PC-3 (cell line): ENCODE measurements around the gene NCOR2. TPM values are rescaled to one million over a fixed set of nuclear protein-coding genes. Genes with fewer than 3 reads are reported as not detected.

ENCODE experiments used
- ATAC-seq: fragments of 200-7000 bp; cut with Tn5 transposase; 2 replicates; pipeline ENCODE4 v1.9.1; 2020; ENCODE audit warnings: mild to moderate bottlenecking, moderate library complexity
- BruUV-seq: library from RNA; stranded (reverse); fragments of 400-500 nt; replicated peaks from 2 replicates; lab custom pipeline; 2021; lab: Mats Ljungman, UMichigan
- CTCF ChIA-PET: fragments of 300-600 bp; sonication (Branson Sonifier 250); formaldehyde crosslinking; loops from one replicate; lab custom pipeline; 2022; ENCODE audit warnings: antibody characterized with exemption; lab: Charles Lee
- POLR2A ChIA-PET: fragments of 300-600 bp; sonication (Branson Sonifier 250); formaldehyde crosslinking; loops from one replicate; lab custom pipeline; 2022; ENCODE audit warnings: antibody characterized with exemption; ENCODE audit not compliant: unreplicated experiment; lab: Charles Lee
- DNase-seq: peaks from one replicate; pipeline ENCODE4 v3.0.0-alpha.2; 2015
- H2AFZ ChIP-seq: fragments of 300-600 bp; sonication (generic); 2 replicates; pipeline ENCODE4 v1.6.0; 2016; ENCODE audit warnings: antibody characterized with exemption, low read length
- H3F3A ChIP-seq: fragments of 300-600 bp; sonication (generic); one replicate; pipeline ENCODE4 v1.6.0; 2017; ENCODE audit warnings: antibody characterized with exemption, low read length, control low read depth, mild to moderate bottlenecking; ENCODE audit not compliant: unreplicated experiment
- H3K27ac ChIP-seq: fragments of 300-600 bp; sonication (generic); 2 replicates; pipeline ENCODE4 v1.5.1; 2016; ENCODE audit warnings: mild to moderate bottlenecking, low read length
- H3K27me3 ChIP-seq: fragments of 300-600 bp; sonication (generic); 2 replicates; pipeline ENCODE4 v1.6.1; 2016; ENCODE audit warnings: low read length, mixed read lengths
- H3K36me3 ChIP-seq: fragments of 300-600 bp; sonication (generic); 2 replicates; pipeline ENCODE4 v1.6.1; 2016; ENCODE audit warnings: low read depth, mixed run types, low read length, mixed read lengths
- H3K4me1 ChIP-seq: fragments of 300-600 bp; sonication (generic); 2 replicates; pipeline ENCODE4 v1.5.1; 2016; ENCODE audit warnings: low read length; ENCODE audit not compliant: insufficient read depth
- H3K4me2 ChIP-seq: fragments of 300-600 bp; sonication (generic); 2 replicates; pipeline ENCODE4 v1.6.0; 2016; ENCODE audit warnings: low read length
- H3K4me3 ChIP-seq: fragments of 300-600 bp; sonication (generic); 2 replicates; pipeline ENCODE4 v1.5.1; 2016; ENCODE audit warnings: mild to moderate bottlenecking, low read length, mixed read lengths
- H3K79me2 ChIP-seq: fragments of 300-600 bp; sonication (generic); 2 replicates; pipeline ENCODE4 v1.6.1; 2017; ENCODE audit warnings: low read length, mixed read lengths
- H3K9ac ChIP-seq: fragments of 300-600 bp; sonication (generic); 2 replicates; pipeline ENCODE4 v1.6.0; 2016; ENCODE audit warnings: mild to moderate bottlenecking, low read length
- H3K9me2 ChIP-seq: fragments of 300-600 bp; sonication (generic); replicated peaks from 2 replicates; pipeline ENCODE4 v1.6.1; 2016; ENCODE audit warnings: mixed run types, low read length, mixed read lengths
- H3K9me3 ChIP-seq: fragments of 300-600 bp; sonication (generic); 2 replicates; pipeline ENCODE4 v1.6.1; 2016; ENCODE audit warnings: low read length, mixed read lengths
- H4K20me1 ChIP-seq: fragments of 300-600 bp; sonication (generic); 2 replicates; pipeline ENCODE4 v1.6.1; 2016; ENCODE audit warnings: low read length, mixed read lengths
- CTCF ChIP-seq: fragments of 300-600 bp; sonication (generic); conservative IDR thresholded peaks from 2 replicates; pipeline ENCODE4 v1.5.1; 2017; ENCODE audit warnings: antibody characterized with exemption, low read depth, mild to moderate bottlenecking, low read length
- EZH2 ChIP-seq: fragments of 300-600 bp; sonication (generic); IDR thresholded peaks from one replicate; pipeline ENCODE4 v1.6.1; 2017; ENCODE audit warnings: antibody characterized with exemption, mild to moderate bottlenecking, low read length; ENCODE audit not compliant: unreplicated experiment
- EZH2phosphoT487 ChIP-seq: fragments of 300-600 bp; sonication (generic); IDR thresholded peaks from 2 replicates; pipeline ENCODE4 v1.6.1; 2018; ENCODE audit warnings: mild to moderate bottlenecking, antibody characterized with exemption, low read length, borderline replicate concordance
- intact Hi-C: fragments of 100-400 bp; cut with micrococcal nuclease; formaldehyde crosslinking; loops from 2 replicates; pipeline ENCODE4 v1.9.0; 2023
- total RNA-seq: library from RNA; depleted of rRNA; stranded (reverse); fragments of >200 nt; gene quantifications from 2 replicates; pipeline ENCODE4 v1.2.3, GENCODE V29; 2014

Gene NCOR2
- total RNA-seq, 1 experiment from 2014 or later, result 117 TPM

DNA sequence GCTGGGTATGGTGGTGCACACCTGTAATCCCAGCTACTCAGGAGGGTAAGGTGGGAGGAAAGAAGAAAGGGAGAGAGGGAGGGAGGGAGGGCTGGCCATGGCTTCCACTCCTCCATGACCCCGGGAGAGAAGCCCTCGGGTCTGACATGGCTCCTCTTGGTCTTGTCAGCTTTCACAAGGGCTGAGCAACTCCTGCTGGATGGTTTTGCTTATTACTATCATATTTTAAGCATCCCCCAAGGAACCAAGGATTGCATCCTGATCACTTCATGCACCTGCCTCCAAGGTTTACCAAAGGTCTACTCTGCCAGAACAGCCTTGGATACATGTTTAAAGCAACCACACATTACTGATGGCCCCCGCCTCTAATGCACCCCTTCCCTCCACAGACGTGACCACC, 28.0 kb upstream of the NCOR2 start:
- no TSS peak for BruUV-seq
- Histone ChIP-seq H2AFZ (no peak overlapping the region), H3K4me1 (peaks cover 25% of the 10 kb centered on the region), H3K79me2 (no peaks in the 10 kb centered on the region), H4K20me1 (no peaks in the 10 kb centered on the region), H3K27me3 (no peaks in the 10 kb centered on the region), H3K9ac (no peak overlapping the region), H3K9me3 (no peaks in the 10 kb centered on the region), H3K36me3 (no peaks in the 10 kb centered on the region), H3K27ac (no peak overlapping the region), H3F3A (no peaks in the 10 kb centered on the region), H3K4me2 (no peak overlapping the region), H3K4me3 (no peak overlapping the region), H3K9me2 (no peaks in the 10 kb centered on the region)
- intact Hi-C loops, result no loop called here
- CTCF ChIA-PET, result no interaction called here
- DNase-seq, result no peak
- TF ChIP-seq EZH2phosphoT487, result no peak
- no peak for TF ChIP-seq EZH2
- no peak for TF ChIP-seq CTCF
- ATAC-seq, result no peak
- POLR2A ChIA-PET, result no interaction called here

DNA sequence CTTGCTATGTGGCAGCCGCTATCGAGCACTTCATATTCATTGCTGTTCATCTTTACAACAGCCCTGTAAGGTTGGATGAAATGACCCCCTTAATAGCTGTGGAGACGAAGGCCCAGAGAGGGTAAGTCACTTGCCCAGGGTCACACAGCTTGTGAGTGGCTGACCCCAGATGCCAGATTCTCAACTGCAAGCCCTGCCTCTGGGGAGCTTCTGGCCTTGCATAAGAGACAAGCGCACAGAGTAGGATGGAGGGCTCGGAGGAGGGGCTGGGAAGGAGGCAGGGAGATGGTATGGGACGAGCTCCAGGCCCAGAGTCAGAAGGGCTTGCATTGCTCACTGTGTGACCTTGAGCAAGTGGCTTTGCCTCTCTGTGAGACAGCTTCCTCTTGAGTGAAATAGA, 27.4 kb upstream of the NCOR2 start:
- Histone ChIP-seq H2AFZ (no peak overlapping the region), H3F3A (no peaks in the 10 kb centered on the region), H3K36me3 (no peaks in the 10 kb centered on the region), H3K79me2 (no peaks in the 10 kb centered on the region), H3K9me3 (no peaks in the 10 kb centered on the region), H3K27me3 (no peaks in the 10 kb centered on the region), H3K9me2 (no peaks in the 10 kb centered on the region), H3K4me3 (no peak overlapping the region), H3K27ac (no peak overlapping the region), H3K4me1 (peaks cover 22% of the 10 kb centered on the region), H4K20me1 (no peaks in the 10 kb centered on the region), H3K4me2 (no peak overlapping the region), H3K9ac (no peak overlapping the region)
- BruUV-seq, result no TSS peak
- intact Hi-C loops, result no loop called here
- no peak for TF ChIP-seq EZH2phosphoT487
- no peak for TF ChIP-seq EZH2
- TF ChIP-seq CTCF, result no peak
- no peak for DNase-seq
- no peak for ATAC-seq
- CTCF ChIA-PET, result no interaction called here
- POLR2A ChIA-PET, result no interaction called here

DNA sequence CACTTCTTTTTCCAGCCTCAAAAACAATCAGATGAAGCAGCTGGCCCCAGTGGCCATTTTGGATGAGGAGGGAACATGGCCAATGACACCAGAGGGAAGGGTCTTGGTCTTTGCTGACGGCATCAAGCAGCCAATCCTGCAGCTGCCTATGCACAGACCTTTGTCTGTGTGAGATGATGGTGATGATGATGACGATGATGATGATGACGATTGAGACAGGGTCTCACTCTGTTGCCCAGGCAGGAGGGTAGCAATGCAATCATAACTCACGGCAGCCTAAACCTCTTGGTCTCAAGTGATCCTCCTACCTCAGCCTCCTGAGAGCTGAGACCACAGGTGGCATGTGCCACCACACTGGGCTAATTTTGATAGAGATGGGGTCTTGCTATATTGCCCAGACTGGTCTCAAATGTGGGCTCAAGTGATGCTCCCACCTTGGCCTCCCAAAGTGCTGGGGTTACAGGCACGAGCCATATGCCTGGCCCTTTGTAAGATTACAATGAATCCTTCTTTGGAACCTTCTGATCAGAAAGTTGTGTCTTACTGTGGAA, 26.5 kb upstream of the NCOR2 start:
- no TSS peak for BruUV-seq
- Histone ChIP-seq H2AFZ (no peak overlapping the region), H3K36me3 (no peaks in the 10 kb centered on the region), H3K4me1 (peaks cover 18% of the 10 kb centered on the region), H4K20me1 (no peaks in the 10 kb centered on the region), H3K9ac (no peak overlapping the region), H3K27me3 (no peaks in the 10 kb centered on the region), H3K4me3 (no peak overlapping the region), H3K9me2 (no peaks in the 10 kb centered on the region), H3K79me2 (no peaks in the 10 kb centered on the region), H3K4me2 (no peak overlapping the region), H3F3A (no peaks in the 10 kb centered on the region), H3K9me3 (no peaks in the 10 kb centered on the region), H3K27ac (no peak overlapping the region)
- CTCF ChIA-PET, result no interaction called here
- intact Hi-C loops, result no loop called here
- DNase-seq, result no peak
- POLR2A ChIA-PET, result no interaction called here
- no peak for ATAC-seq
- TF ChIP-seq CTCF, result no peak
- TF ChIP-seq EZH2, result no peak
- no peak for TF ChIP-seq EZH2phosphoT487
